ENCODE data around the gene NNMT.

DNA sequence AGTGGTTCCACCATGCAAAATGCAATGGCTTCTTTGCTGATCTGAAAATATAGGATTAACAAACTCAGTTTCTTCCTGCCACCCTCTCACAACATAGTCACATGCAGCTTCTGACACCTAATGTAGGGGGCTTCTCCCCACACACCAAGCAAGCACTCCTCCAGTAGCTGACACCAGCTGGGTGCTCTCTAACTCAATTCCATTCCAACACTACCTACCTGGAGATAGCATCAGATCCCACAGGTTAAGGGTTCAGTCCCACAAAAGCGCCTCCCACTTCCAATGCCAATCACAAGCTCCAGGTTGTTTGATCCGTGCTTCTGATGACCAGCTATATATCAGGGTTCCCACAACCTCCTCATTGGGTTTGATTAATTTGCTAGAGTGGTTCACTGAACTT, 31.8 kb upstream of the NNMT start:
- TF ChIP-seq POLR2A (IDR thresholded peaks at IDR 0.05; ENCODE audit: low read depth, low read length): no peak
- TF ChIP-seq POLR2AphosphoS5 (IDR thresholded peaks at IDR 0.05; ENCODE audit: low read depth, low read length): no peak
- TF ChIP-seq TAF1 (IDR thresholded peaks at IDR 0.05; ENCODE audit: low read depth, low read length): no peak
